SK-N-MC (cell line): Measurements from ENCODE around the gene TRAPPC3.

Experiments
- EZH2 ChIP-seq: fragments of 200-600 bp; sonication (generic); IDR thresholded peaks from one replicate; pipeline ENCODE4 v1.6.1; 2017; ENCODE audit warnings: antibody characterized with exemption
- POLR2AphosphoS5 ChIP-seq: IDR thresholded peaks from 2 replicates; pipeline ENCODE4 v1.6.1; 2012; ENCODE audit warnings: mild to moderate bottlenecking, low read depth, low read length, borderline replicate concordance

DNA sequence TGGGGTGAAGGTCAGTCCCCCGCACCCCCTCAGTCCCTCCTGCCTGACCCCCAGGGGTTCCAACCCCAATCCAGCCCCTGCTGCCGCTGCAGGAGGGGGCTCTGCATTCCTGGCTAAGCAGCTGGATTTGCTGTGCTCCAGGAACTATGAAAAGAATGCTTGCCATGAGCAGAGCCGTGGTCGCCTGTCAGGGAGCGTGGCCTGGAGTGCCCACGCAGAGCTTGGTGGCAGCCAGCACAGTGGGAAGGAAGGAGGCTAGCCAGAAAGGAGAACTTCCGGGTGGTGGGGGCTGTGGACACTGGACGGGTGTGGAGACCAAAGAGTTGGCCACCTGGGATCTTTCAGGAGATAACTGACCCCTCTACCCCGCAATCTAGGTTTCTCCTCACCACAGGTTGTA, 29.8 kb downstream of the TRAPPC3 start:
- TF ChIP-seq POLR2AphosphoS5 (no peak), EZH2 (no peak)
